HG03457 (cell line): ENCODE results near the gene CDK9.
"Not testable (repeated sequence)": the region's sequence is repeated elsewhere in the genome, so short reads cannot be mapped to it uniquely, and the experiment has no call there.

Experiments
- ATAC-seq: cut with Tn5 transposase; IDR thresholded peaks from one replicate; pipeline ENCODE4 v1.9.1; 2021; ENCODE audit warnings: moderate number of reproducible peaks; ENCODE audit not compliant: unreplicated experiment

CDK9 gene

GRCh38 chr9:127817881-127818434 is 32.1 kb downstream of the CDK9 start:
- ATAC-seq: no peak

GRCh38 chr9:127818574-127818973 is 32.7 kb downstream of the CDK9 start:
- no peak for ATAC-seq

- ATAC-seq: no peak
These were observed 36.3 kb downstream of the CDK9 start for GRCh38 chr9:127822108-127822507.

- no peak for ATAC-seq
These were observed 39.7 kb downstream of the CDK9 start for GRCh38 chr9:127825319-127826051.

- no peak for ATAC-seq
These were observed 40.5 kb downstream of the CDK9 start for GRCh38 chr9:127826253-127826913.

GRCh38 chr9:127828262-127829031 is 42.6 kb downstream of the CDK9 start:
- ATAC-seq: no peak

GRCh38 chr9:127829205-127829906 is 43.5 kb downstream of the CDK9 start:
- no peak for ATAC-seq

- ATAC-seq: no peak
These were observed 46.4 kb downstream of the CDK9 start for GRCh38 chr9:127832248-127832647.

GRCh38 chr9:127833555-127833954 is 47.7 kb downstream of the CDK9 start:
- ATAC-seq: no peak

- ATAC-seq: no peak
These were observed 50.2 kb downstream of the CDK9 start for GRCh38 chr9:127835991-127836516.

GRCh38 chr9:127836561-127836960 is 50.7 kb downstream of the CDK9 start:
- not testable (repeated sequence) for ATAC-seq

- ATAC-seq: no peak
These were observed 51.5 kb downstream of the CDK9 start for GRCh38 chr9:127837346-127837745.

GRCh38 chr9:127838375-127839078 is 52.7 kb downstream of the CDK9 start:
- no peak for ATAC-seq
